CD4-positive, alpha-beta T cell treated with Interleukin-12 subunit alpha and Interleukin-12 subunit beta, for 1 hour (primary cell): Measurements from ENCODE around the gene GLRB.
"Not testable (repeated sequence)": the region's sequence is repeated elsewhere in the genome, so short reads cannot be mapped to it uniquely, and the experiment has no call there.

Experiments used
- DNase-seq: peaks from one replicate; pipeline ENCODE4 v3.0.0-alpha.2; 2020

The GLRB gene

DNA sequence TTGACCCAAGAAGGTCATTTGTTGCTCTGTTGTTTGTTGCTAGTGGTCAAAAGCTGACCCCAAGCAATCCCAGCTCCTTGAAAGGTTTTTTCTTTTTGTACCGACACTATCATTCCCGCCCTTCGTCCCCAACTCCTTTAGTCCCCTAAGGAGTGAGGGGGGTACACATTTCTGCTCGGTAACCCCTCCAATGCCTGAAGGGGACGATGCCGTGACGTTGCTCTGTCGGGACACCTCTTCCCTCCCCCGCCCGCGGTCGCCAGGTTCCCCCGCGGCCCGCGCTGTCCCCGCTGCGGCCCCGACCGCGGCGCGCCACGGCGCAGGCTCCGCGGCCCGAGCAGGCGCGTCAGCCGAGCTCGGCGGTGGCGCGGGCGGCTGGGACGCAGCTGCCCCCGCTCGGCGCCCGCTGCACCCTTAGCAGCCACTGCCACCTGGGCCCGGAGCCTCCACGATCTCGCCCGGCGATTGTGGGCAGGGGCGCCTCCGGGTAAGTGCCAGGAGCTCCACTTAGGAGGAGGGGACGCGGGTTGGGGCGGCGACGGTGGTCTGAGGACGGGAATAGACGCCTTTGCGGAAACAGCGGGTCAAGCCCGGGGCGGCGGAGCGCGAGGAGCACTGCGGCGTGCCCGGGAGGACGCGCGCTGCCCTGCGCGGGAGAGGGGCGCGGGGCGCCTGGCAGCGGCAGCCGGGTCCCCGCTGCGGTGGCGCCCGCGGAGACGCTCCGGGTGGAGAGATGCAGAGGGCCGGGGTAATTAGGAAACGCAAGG lies at the start of gene GLRB:
Gene GLRB, plus strand, starts transcription at position 340 of the 767 bp plus-strand sequence. CDS start 1,875 bp downstream, outside the sequence.
- no peak for DNase-seq

- DNase-seq = no peak
These were observed 40.5 kb upstream of the GLRB start for GRCh38 chr4:157035471-157035870.

DNA sequence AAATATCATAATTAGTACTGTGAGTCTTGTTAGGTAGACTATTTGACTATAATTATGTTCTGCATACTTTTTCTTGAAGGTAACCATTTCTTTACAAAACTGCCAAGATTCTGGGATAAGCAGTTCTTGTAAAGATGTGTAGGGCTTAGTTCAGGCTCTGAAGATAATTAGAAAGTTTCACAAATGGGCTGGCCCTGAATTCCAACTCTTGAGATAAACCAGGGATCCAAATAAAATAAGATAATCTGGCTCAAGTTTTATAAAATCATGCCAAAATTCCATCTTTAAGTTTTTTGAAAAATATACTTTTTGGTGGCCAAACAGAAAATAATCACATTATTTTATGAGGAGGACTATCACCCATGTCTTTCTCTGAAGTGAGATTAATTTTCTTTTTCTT lies 35.5 kb upstream of the GLRB start:
- DNase-seq = no peak

DNA sequence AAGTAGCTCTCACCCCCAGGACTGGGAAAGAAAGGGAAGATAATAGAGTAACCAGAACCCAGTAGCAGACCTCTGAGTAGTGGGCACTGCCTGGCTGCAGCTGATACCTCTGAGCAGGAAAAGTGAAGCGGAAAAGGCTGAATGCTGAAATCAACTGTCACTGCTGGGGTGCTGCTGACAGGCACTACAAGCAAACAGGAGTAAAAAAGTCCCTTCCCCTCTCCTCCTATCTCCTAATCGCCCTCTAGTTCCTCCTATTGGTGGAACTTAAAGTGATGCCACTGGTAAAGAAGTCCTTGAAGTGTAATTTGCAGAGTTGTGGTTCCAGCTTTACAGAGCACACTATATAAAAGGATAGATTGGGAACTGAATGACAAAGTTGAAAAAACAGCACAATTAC lies 32.8 kb upstream of the GLRB start:
- DNase-seq = no peak

- DNase-seq = no peak
These were observed 30.3 kb upstream of the GLRB start for GRCh38 chr4:157045507-157046127.

- DNase-seq = no peak
These were observed 27.7 kb upstream of the GLRB start for GRCh38 chr4:157048248-157048647.

- no peak for DNase-seq
These were observed 25.4 kb upstream of the GLRB start for GRCh38 chr4:157050561-157050960.

GRCh38 chr4:157052429-157053040 lies 23.4 kb upstream of the GLRB start:
- no peak for DNase-seq

GRCh38 chr4:157057218-157057617 lies 18.7 kb upstream of the GLRB start:
- no peak for DNase-seq

DNA sequence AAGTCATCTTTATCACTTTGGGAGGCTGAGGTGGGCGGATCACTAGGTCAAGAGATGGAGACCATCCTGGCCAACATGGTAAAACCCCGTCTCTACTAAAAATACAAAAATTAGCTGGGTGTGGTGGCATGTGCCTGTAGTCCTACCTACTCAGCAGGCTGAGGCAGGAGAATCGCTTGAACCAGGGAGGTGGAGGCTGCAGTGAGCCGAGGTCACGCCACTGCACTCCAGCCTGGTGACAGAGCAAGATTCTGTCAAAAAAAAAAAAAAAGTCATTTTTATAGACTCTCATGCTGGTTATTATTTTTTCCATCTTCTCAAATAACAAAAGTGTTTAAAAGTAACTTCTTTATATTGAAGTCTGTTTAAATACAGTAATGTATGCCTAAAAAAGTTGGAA lies 17.1 kb upstream of the GLRB start:
- DNase-seq = not testable (repeated sequence)

DNA sequence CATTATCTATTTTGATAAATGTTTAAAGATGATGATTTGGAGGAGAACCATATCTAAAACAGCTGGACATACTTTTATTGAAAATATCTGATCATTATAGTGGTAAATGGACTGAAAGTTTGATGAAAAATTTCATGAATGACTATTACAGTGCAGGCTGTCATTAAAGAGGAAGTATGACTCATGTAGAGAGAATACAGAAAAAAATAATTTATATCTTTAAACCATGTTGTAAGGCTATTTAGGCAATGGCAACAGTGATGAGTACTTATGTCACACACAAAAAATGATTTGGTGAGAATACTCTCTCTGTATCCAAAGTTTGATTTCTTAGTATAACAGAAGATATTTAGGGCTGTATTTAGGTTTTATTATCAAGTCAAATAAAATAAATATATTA lies 3.9 kb upstream of the GLRB start:
- DNase-seq = no peak

- DNase-seq = no peak
These were observed 549 bp upstream of the GLRB start for GRCh38 chr4:157075401-157075800.

GRCh38 chr4:157076578-157076947 lies 613 bp downstream of the GLRB start:
- no peak for DNase-seq

DNA sequence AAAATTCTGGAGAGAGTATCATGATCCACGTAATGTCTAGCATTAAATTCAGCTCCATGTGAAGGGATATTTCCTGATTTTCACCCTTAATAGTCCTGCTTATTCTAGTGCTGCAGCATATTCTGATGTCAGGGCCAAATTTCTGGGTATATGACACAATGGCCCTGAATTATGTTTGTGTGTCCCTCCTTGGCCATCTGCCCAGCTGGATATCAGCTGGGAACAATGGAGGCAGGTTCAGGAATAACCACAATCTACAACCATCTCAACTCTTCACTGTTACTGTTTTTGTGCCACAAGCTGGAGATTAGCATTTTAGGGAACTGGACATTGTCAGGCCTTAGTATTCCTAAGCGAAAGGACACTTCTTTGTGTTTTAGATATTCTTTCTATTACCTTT lies 3.5 kb downstream of the GLRB start:
- no peak for DNase-seq

DNA sequence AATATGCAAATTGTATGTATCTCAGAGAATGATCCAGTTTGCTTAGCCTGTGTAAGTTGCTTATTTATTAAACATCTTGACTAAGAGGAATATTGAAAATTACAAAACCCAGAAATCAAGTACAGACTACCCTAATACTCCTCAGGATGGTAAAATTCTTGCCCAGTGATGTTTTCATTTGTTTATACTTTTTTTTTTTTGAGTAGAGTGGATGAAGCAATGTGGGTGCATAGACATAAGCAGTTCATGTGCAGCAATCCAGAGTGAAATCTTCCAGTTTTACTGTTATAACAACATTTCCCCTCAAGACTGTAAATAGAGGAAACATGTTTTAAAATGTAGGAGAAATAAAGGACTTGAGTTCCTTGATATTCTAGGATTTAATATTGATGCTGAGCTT lies 4.7 kb downstream of the GLRB start:
- DNase-seq = no peak

DNA sequence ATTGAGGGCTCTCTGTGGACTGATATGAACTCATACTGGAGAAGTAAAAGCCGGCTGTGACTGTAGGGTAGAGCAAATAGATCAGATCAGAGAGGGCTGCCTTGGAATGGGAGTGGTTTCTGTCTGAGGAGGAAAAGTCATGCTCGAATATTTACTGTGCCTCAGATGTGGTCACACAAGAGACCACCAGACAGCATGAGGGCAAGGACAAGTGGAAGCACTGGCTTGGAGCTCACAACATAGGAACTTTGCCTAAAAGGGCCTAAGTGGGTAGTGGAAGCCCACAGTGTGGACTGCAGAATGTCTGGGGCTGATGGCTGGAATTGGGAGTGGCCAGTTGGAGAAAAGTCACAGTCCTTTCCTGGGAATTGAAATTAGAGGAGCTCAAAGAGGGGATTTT lies 19.8 kb downstream of the GLRB start:
- DNase-seq = no peak

DNA sequence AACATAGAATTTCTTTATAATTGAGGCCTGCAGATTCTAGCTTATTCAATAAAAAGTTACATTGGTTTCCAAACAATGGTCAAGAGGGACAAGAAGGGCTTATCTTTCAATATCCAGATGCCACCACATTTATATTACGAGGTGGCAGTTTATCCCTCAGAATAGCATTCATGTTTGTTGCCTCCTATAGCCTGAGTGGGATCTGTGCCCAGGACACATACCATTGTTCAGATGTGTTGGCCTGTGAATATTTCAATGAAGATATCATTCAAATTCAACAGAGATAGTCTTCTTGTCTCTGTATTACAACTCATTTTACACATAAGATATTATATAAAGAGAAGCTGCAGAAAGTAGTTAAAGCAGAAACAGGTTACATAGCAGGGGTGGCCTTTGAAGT lies 20.5 kb downstream of the GLRB start:
- DNase-seq = no peak

GRCh38 chr4:157099506-157099905 lies 23.6 kb downstream of the GLRB start:
- no peak for DNase-seq

DNA sequence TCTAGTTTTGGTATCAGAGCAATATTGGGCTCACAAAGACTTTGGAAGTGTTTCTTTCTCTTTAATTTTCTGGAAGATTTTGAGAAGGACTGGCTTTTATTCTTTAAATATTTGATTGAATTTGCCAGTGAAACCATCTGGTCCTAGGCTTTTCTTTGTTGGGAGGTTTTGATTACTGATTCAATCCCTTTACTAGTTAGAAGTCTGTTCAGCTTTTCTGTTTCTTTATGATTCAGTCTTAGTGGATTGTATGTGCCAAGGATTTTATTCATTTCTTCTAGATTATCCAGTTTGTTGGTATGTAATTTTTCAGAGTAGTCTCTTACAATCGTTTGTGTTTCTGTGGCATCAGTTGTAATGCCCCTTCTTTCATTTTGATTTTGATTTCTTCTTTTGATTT lies 28.6 kb downstream of the GLRB start:
- DNase-seq = no peak

DNA sequence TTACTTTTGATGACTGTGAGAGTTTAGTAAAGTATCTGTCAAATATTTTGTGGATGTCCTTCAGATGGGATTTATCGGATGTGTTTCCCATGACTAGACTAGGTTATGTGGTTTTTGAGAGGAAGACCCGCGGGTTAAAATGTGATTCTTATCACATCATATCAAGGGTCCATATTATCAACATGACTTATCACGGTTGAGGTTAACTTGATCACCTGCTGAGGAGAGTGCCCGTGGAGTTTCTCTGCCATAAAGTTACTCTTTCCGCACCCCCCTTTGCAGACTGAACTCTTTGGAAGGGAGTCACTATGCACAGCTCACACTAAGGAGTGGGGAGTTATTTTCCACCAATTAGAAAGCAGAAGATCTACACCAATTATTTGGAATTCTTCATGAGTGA lies 38.7 kb downstream of the GLRB start:
- DNase-seq = no peak

- DNase-seq = no peak
These were observed 39.8 kb downstream of the GLRB start for GRCh38 chr4:157115613-157116335.

DNA sequence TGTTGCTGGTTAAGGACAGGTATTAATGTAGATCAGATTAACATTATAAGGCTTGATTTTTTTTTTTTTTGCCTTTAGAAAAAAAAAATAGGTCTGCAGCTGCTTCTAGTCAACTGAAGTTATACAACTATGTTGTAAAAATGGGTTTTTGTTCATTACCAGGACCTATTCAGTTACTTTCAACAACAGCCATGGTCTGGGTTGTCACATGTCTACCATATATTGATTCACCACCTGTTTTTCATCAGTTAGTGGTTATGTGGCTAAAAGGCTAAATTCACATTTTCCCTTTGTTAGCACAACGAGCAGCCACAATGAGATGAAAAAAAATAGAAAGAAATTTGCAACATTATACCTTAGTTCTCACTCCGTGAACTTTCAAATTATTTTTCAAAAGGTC lies 45.5 kb downstream of the GLRB start:
- no peak for DNase-seq

- no peak for DNase-seq
These were observed 51.6 kb downstream of the GLRB start for GRCh38 chr4:157127571-157127970.

DNA sequence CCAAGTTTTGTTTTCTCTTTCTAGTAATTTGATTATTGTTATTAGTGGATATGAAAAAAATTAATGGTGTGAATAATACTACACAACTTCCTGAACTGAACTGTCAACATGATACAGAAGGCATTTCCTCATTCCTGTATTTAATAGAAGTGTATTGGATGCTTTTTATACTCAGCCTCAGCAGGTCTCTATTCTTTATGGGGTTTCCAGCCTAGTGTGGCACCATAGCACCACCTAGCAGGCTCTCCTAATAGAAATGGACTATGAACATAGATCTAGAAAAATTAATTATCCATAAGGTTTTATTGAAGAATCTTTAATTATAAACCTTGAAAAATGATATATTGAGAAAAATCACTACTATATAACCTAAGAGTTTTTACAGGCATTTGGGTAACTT lies 52.4 kb downstream of the GLRB start:
- DNase-seq = no peak
